Measurements from ENCODE around the gene UBTD1. TPM values are rescaled to one million over a fixed set of nuclear protein-coding genes. Genes with fewer than 3 reads are reported as not detected.

The UBTD1 gene
- total RNA-seq, 4 donors from 2014 or later: 0.29 to 25.9 (median 6.7) TPM

DNA sequence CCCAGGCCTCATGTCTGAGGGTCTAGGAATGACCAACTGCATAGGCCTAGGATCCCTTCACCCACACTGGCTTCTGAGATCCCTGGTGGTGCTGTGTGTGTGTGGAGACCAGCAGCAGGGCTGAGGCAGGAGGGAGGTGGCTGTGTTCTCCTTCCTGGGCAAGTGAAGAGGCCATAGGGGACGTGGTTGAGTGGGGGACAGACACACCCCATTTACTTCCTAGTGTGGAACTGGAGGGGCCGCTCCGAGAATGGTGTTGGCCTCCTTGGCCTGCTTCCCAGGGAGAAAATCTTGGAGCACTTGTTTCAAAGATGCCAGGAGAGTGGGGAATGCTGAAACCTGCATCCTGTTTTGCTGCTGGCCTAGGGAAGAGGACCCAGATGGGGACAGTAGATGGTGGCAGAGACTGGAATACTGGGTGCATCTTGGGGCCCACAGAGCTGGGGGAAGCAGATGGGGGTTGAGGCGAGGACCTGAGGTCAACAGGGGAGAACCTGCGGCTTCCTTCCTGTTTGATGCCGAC lies 19.1 kb downstream of the UBTD1 start:
- H3K36me3 ChIP-seq: no peaks in the 10 kb centered on the region
- no peaks in the 10 kb centered on the region for H3K9me3 ChIP-seq
- H3K27ac ChIP-seq: peak overlapping the region; percentile 18 to 65
- intact Hi-C loops (cut with DNase I; ENCODE audit: low total_unique reads): no loop called here
- DNase-seq: no peak
- no peaks in the 10 kb centered on the region for H3K27me3 ChIP-seq
- H3K4me3 ChIP-seq: no peak overlapping the region
- TF ChIP-seq, protein P1, sequence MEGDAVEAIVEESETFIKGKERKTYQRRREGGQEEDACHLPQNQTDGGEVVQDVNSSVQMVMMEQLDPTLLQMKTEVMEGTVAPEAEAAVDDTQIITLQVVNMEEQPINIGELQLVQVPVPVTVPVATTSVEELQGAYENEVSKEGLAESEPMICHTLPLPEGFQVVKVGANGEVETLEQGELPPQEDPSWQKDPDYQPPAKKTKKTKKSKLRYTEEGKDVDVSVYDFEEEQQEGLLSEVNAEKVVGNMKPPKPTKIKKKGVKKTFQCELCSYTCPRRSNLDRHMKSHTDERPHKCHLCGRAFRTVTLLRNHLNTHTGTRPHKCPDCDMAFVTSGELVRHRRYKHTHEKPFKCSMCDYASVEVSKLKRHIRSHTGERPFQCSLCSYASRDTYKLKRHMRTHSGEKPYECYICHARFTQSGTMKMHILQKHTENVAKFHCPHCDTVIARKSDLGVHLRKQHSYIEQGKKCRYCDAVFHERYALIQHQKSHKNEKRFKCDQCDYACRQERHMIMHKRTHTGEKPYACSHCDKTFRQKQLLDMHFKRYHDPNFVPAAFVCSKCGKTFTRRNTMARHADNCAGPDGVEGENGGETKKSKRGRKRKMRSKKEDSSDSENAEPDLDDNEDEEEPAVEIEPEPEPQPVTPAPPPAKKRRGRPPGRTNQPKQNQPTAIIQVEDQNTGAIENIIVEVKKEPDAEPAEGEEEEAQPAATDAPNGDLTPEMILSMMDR (IDR thresholded peaks at IDR 0.05): no peak
- H3K4me1 ChIP-seq: no peaks in the 10 kb centered on the region

DNA sequence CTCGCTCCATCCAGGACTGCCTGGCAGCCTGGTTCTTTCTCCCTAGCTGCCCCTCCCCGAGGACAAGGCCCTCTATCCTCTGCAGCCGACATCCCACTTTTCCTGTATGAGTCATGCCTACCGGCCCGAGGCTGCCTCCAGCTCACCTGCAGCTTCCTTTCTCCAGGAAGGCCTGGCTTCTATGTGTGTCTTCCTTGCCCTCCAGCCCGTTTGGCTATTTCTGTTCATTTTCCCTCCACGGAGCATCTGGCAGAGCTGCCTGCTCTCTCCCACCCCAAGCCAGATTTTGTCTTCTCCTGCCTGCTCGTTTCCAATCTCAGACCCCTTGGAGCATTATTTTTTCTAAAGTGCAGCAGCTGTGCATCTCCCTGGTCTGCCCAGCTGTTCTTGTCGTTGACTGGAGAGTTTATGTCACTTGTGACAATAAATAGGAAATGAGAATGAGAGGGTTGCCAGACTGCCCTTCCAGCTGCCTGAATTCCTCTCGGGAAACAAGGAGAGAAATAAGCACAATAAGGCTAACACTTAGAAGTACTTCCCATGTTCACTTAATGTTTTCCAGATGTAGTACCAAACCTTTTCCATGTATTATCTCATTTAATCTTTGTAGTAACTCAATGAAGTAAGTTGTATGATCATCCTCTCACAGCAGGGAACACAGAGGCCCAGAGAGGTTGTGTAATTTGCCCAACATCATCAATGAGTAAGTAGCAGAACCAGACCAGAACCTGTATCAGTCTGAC lies 19.7 kb downstream of the UBTD1 start:
- no peak overlapping the region for H3K4me3 ChIP-seq
- no peaks in the 10 kb centered on the region for H3K27me3 ChIP-seq
- no peak for TF ChIP-seq POLR2A (IDR thresholded peaks at IDR 0.05)
- TF ChIP-seq, protein P1 (IDR thresholded peaks at IDR 0.05): no peak
- intact Hi-C loops (cut with DNase I; ENCODE audit: low total_unique reads): no loop called here
- no peaks in the 10 kb centered on the region for H3K36me3 ChIP-seq
- no peaks in the 10 kb centered on the region for H3K4me1 ChIP-seq
- no peaks in the 10 kb centered on the region for H3K9me3 ChIP-seq
- peak overlapping the region; percentile 22 to 65 for H3K27ac ChIP-seq
- no peak for DNase-seq

DNA sequence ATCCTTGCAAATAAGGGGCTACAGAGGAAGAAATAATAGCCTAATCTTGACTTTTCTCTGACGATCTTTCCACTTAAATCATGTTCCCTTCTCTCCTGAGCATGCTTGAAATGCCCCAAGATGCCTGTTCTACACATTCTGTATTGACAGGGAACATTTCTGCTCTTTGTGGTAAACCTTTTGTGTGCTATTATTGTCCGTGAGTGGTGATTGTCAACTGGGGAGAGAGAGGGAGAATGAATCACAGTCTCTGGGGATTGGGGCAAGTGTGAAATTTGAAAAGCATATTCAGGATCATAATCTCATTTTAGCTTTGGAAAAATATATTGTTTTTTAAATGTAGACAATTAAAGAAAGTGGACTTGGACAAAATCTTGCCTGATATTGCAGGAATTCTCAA lies 20.6 kb downstream of the UBTD1 start:
- H3K27ac ChIP-seq: no peak overlapping the region
- H3K4me1 ChIP-seq: no peaks in the 10 kb centered on the region
- no peak for TF ChIP-seq POLR2A (IDR thresholded peaks at IDR 0.05)
- TF ChIP-seq, protein P1 (IDR thresholded peaks at IDR 0.05): no peak
- no peaks in the 10 kb centered on the region for H3K9me3 ChIP-seq
- intact Hi-C loops (cut with DNase I; ENCODE audit: low total_unique reads): no loop called here
- H3K4me3 ChIP-seq: no peak overlapping the region
- H3K36me3 ChIP-seq: no peaks in the 10 kb centered on the region
- DNase-seq: no peak
- H3K27me3 ChIP-seq: no peaks in the 10 kb centered on the region

DNA sequence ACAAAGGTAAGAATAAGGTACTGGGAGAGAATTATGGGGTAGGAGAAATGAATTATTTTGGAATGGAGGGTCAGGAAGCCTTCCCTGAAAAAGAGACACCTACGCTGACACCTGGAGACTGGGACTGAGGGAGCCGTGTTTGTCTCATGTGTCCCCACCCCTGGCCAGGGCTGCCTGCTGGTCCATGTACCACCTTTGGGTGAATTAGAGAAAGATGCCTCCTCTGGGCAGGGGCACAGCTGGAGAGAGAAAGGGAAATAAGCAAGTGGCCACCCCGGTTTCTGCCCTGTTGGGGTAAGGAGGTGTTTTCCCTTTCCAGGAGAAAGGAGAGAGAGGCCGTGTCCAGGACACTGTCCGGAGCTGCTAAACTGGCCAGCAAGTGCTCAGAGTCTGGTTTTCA lies 21.8 kb downstream of the UBTD1 start:
- H3K36me3 ChIP-seq: no peaks in the 10 kb centered on the region
- TF ChIP-seq, protein P1 (IDR thresholded peaks at IDR 0.05): no peak
- TF ChIP-seq POLR2A (IDR thresholded peaks at IDR 0.05): no peak
- no peak overlapping the region for H3K27ac ChIP-seq
- H3K9me3 ChIP-seq: no peaks in the 10 kb centered on the region
- H3K4me3 ChIP-seq: no peak overlapping the region
- no peaks in the 10 kb centered on the region for H3K27me3 ChIP-seq
- intact Hi-C loops (cut with DNase I; ENCODE audit: low total_unique reads): no loop called here
- no peak for DNase-seq
- no peaks in the 10 kb centered on the region for H3K4me1 ChIP-seq

DNA sequence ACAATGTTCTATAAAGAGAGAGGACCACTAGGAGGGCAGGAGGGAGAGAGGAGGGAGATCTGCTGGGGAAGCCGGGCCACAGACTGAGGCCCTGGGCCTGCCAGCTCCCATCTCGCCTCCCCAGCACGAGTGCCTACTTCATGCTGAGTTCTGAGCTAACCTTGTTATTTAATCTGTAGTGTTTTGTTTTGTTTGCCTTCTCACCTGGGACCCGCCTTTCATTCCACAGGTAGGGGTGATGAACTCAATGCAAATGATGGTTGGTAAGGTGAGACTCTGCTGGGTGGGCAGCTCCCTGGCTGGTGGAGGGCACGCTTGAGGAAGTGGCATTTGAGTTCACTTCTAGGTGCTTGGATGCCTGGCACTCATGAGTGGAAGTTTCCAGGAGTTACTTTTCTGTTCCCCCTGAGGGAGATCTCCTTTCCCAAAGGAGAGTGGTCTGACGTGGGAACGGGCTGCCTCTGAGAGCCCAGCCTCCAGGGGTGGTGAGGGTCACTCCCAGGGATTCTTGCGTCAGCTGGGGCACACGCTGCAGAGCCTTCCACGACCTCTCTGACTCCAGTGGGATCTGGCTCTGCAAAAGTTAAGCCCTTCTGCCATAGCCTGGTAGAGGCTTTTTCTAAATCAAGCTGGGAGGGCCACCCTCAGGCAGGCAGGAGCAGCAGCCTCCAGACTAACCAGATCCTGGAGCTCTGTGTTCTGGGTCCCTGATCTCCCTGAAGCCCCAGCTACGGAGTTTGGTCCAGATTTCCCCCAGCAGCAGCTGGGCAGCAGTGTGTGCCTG lies 22.4 kb downstream of the UBTD1 start:
- H3K9me3 ChIP-seq: no peaks in the 10 kb centered on the region
- no peak for DNase-seq
- no peaks in the 10 kb centered on the region for H3K36me3 ChIP-seq
- H3K27me3 ChIP-seq: no peaks in the 10 kb centered on the region
- intact Hi-C loops (cut with DNase I; ENCODE audit: low total_unique reads): no loop called here
- TF ChIP-seq, protein P1 (IDR thresholded peaks at IDR 0.05): no peak
- TF ChIP-seq POLR2A (IDR thresholded peaks at IDR 0.05): no peak
- no peak overlapping the region for H3K4me3 ChIP-seq
- H3K4me1 ChIP-seq: no peaks in the 10 kb centered on the region
- H3K27ac ChIP-seq: no peak overlapping the region
